ENCODE measurements around the gene TM4SF4.
A peak's percentile ranks its signal among the peaks of the same experiment; 100 is the strongest.

TM4SF4 gene

DNA sequence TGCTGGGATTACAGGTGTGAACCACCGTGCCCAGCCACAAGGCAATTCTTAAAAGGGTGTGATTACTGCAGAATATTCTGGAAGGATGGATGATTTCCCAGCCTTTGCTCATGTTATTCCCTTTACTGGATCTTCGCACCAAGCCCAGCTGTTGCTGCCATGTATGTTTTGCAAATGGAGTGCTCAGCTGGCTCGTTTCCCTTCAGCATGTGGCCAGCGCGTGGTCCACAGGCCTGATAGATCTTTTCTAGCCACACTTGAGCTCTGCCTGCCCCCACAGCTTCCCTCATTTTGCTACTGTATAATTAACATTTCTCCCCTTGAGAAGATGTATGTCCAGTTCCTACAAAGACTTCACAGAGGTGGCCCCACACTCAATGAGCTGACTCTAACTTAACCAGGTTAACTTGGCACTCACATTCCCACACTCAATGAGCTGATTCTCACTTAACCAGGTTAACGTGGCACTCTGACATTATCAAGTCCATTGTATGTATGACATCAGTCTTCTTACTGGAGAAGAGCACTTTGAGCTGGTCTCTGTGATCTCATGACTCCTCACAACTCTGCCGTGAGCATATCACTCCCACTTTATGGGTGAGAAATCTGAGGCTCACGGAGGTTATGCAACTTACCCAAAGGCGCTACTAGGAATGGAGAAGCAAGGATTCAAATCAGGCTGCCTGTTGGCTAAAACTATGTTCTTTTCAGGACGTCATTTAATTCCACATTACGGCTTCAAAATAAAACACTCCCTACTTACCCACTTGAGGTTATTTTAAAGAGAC lies 49.2 kb downstream of the TM4SF4 start:
- TF ChIP-seq, protein P1, sequence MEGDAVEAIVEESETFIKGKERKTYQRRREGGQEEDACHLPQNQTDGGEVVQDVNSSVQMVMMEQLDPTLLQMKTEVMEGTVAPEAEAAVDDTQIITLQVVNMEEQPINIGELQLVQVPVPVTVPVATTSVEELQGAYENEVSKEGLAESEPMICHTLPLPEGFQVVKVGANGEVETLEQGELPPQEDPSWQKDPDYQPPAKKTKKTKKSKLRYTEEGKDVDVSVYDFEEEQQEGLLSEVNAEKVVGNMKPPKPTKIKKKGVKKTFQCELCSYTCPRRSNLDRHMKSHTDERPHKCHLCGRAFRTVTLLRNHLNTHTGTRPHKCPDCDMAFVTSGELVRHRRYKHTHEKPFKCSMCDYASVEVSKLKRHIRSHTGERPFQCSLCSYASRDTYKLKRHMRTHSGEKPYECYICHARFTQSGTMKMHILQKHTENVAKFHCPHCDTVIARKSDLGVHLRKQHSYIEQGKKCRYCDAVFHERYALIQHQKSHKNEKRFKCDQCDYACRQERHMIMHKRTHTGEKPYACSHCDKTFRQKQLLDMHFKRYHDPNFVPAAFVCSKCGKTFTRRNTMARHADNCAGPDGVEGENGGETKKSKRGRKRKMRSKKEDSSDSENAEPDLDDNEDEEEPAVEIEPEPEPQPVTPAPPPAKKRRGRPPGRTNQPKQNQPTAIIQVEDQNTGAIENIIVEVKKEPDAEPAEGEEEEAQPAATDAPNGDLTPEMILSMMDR (conservative IDR thresholded peaks at IDR 0.05; ENCODE audit: low read length): no peak
- no peak overlapping the region for H3K4me3 ChIP-seq (ENCODE audit: low read length)
- DNase-seq (ENCODE audit: low read depth): no peak

DNA sequence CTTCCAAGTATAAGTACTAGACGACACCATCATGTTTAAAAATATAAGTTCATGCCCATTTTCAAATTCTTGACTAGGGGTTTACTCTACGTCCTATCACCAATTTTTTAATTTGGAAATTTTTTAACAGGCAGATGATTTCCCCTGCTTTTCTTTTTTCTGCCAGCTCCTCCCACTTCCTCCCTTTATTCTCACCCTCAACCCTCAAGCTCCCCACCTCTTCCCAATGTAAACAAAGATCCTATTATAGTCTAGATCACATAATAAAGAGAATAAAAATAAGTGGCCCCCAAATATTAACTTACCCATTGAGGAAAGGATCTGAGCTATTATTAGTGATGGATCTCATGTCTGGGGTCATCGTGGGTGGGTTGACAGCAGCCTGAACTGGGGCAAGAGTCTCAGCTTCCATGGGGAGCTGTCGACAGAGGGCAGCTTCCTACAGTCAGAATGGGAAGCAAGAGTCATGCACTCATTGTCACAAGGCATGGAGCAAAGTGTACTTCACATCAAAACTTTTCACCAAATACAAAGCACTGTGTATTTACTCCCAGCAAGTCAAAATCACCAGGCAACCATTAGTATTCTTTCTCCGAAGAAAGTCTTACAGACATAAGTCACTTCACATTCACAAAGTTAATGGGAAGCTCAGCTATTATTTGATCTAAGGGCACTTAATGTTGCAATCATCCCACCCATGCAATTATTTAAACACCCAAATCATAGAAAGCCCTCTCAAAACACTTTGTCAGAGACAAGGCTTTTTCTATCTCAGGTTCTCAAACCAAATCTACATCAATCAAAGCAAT lies 53.2 kb downstream of the TM4SF4 start:
- no peak overlapping the region for H3K4me3 ChIP-seq (ENCODE audit: low read length)
- TF ChIP-seq, protein P1 (conservative IDR thresholded peaks at IDR 0.05; ENCODE audit: low read length): peak; percentile 27
- no peak for DNase-seq (ENCODE audit: low read depth)

DNA sequence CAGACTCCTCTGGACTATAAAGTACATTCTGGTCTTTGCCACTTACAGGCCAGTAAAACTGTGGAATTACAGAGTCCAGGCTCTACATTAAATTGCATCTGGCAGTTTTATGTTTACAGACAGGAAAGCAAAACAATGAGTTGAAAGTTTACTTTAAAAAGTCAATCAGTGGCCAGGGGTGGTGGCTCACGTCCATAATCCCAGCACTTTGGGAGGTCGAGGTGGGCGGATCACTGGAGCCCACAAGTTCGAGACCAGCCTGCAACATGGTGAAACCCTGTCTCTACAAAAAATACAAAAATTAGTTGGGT lies 53.8 kb downstream of the TM4SF4 start:
- TF ChIP-seq, protein P1 (conservative IDR thresholded peaks at IDR 0.05; ENCODE audit: low read length): no peak
- no peak for DNase-seq (ENCODE audit: low read depth)
- H3K4me3 ChIP-seq (ENCODE audit: low read length): no peak overlapping the region

DNA sequence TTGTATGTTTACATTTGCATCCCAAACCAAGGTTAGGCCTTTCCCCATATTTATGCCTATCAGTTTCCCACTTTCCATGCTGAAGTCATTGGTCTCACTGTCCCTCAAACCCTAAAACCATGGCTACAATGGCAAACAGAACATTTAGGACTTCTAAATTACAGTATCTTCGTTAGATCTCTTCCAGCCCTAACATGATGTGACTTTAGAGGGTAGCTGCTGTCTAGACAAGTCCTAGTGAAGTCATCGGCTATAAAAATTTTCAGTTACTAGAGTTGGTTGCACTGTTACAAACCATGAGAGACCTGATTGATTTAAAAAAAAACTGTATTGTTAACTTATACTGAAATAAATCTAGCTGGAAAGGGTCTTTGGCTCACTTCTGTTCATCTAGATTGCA lies 54.6 kb downstream of the TM4SF4 start:
- no peak overlapping the region for H3K4me3 ChIP-seq (ENCODE audit: low read length)
- no peak for DNase-seq (ENCODE audit: low read depth)
- TF ChIP-seq, protein P1 (conservative IDR thresholded peaks at IDR 0.05; ENCODE audit: low read length): no peak

DNA sequence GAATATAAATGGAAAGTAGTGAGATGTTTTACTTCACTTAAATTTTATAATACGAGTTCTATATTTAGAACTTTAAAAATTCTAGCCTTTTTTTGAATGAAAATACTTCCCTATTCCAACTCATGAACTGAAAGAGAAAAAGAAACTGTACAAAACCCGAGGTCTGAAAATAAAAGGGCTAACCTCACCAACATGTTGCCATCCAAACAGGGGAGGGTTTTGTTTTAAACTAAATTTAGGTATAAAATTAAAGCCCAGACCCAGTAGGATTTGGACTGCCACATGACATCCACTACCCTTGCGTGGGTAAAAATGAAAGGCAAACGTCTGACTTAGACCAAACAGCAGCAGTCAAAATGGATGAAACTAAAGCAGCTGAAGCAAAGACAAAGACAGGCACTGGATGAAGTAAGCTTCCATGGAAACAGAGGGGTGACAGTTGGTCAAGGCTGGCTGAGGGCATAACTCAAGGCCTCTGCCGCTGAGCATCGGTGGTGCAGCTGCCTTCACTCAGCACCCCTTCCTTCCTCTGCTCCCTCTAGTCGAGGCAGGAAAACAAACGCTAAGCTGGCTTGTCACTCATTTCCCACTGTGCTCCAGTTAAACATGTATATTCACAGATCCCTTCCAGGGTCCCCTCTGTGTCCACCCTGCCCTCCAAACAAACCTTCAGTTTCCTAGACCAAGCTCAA lies 58.1 kb downstream of the TM4SF4 start:
- DNase-seq (ENCODE audit: low read depth): no peak

DNA sequence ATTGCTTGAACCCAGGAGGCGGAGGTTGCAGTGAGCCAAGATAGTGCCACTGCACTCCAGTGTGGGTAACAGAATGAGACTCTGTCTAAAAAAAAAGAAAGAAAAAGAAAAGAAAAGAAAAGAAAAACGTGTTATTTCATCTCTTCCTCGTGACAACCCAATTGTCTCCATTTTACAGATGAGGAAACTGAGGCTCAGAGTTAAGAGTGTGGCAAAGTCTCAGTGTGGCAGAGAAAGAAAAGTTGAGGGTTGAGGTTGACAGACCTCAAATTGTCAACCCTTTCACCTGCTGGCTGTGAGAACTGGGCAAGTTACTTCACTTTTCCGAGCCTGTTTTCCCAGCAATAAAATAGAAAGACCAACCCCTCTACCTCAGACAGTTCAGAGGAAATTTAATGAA lies 59.6 kb downstream of the TM4SF4 start:
- TF ChIP-seq, protein P1 (conservative IDR thresholded peaks at IDR 0.05; ENCODE audit: low read length): no peak
- no peak for DNase-seq (ENCODE audit: low read depth)
- no peak overlapping the region for H3K4me3 ChIP-seq (ENCODE audit: low read length)

More for the DNA sequence above, 58.1 kb downstream of the TM4SF4 start:
- 0 out of 2 replicates have a peak overlapping the region, but pooled peaks have one; percentile 13 for H3K4me3 ChIP-seq (ENCODE audit: low read length)
- TF ChIP-seq, protein P1 (conservative IDR thresholded peaks at IDR 0.05; ENCODE audit: low read length): no peak
